ENCODE results near the gene IZUMO1.

DNA sequence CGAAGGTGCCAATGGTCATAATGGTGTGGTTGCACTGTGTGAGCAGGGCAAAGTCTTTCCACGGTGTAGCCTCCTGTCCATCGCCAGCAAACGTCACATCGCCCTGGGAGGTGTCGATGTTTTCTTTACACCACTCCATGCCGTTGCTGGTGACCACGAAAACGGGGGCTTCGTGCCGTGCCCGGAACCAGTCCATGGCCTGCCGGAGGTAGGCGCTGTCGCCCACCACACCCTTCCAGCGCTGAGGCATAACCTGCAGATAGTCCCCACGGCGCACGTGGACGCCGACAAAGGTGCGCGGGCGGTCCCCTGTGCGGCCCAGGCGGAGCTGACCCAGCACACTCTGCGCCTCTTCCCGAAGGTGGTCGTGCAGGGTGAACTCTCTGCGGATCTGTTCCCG is 3.6 kb upstream of the IZUMO1 start:
- TF ChIP-seq, protein P1, sequence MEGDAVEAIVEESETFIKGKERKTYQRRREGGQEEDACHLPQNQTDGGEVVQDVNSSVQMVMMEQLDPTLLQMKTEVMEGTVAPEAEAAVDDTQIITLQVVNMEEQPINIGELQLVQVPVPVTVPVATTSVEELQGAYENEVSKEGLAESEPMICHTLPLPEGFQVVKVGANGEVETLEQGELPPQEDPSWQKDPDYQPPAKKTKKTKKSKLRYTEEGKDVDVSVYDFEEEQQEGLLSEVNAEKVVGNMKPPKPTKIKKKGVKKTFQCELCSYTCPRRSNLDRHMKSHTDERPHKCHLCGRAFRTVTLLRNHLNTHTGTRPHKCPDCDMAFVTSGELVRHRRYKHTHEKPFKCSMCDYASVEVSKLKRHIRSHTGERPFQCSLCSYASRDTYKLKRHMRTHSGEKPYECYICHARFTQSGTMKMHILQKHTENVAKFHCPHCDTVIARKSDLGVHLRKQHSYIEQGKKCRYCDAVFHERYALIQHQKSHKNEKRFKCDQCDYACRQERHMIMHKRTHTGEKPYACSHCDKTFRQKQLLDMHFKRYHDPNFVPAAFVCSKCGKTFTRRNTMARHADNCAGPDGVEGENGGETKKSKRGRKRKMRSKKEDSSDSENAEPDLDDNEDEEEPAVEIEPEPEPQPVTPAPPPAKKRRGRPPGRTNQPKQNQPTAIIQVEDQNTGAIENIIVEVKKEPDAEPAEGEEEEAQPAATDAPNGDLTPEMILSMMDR (conservative IDR thresholded peaks at IDR 0.05; ENCODE audit: low read length): no peak
- no peak for TF ChIP-seq EZH2phosphoT487 (IDR thresholded peaks at IDR 0.05; ENCODE audit: borderline replicate concordance)

All from Loucy (cell line).